ENCODE measurements around the gene LARGE1. TPM values are rescaled to one million over a fixed set of nuclear protein-coding genes. Genes with fewer than 3 reads are reported as not detected.
A peak's percentile ranks its signal among the peaks of the same experiment; 100 is the strongest.

Gene LARGE1
- total and polyA plus RNA-seq, 11 donors = 31.2 to 211 (median 129) TPM

DNA sequence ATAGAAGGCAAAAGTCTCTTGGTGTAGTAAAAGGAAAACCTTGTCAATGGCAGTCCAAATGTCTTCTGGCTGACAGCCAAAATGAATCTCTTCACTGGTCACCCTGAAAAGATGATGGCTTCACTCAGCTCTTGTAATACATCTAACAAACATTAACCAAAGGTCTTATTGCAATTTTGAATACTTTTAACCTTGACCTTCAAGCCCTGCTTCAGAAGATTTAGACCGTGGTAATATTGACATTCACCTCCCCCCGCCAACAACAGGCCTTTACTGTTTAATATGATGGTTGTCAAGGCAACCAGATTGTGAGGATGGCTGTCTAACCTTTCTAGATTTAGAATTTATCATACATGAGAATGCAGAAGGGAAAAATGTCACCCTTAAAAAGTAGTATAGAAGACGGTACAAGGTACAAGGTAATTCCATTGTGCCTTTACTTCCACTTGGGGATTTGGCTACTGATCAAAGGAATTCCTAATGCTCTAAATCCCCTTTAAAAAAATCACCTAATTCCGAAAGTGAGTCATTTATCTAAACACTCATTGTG lies 342.3 kb downstream of the LARGE1 start:
- no peak for DNase-seq
- Histone ChIP-seq H3K4me1 (peaks cover 0 to 32% (median 14%) of the 10 kb centered on the region in 12 donors), H3K27me3 (no peaks in the 10 kb centered on the region), H3K9me3 (no peaks in the 10 kb centered on the region), H3K36me3 (no peaks in the 10 kb centered on the region), H3K4me3 (no peak overlapping the region), H3K27ac (no peak overlapping the region)
- peak in 1 of 4 donors; percentile 36 for ATAC-seq
- intact Hi-C loops (cut with DNase I) = loop anchor here in 8 of 10 donors (2.0 to 10.0 kb wide), 7 partner anchors 56 to 344 kb away; partner anchors contain the start of gene LARGE1 (in 1 of the 8)
- 37 to 50% (median 46%) methylated on average over 4 of the region's 4 CpGs for WGBS, 4 donors
- TF ChIP-seq, protein P1, sequence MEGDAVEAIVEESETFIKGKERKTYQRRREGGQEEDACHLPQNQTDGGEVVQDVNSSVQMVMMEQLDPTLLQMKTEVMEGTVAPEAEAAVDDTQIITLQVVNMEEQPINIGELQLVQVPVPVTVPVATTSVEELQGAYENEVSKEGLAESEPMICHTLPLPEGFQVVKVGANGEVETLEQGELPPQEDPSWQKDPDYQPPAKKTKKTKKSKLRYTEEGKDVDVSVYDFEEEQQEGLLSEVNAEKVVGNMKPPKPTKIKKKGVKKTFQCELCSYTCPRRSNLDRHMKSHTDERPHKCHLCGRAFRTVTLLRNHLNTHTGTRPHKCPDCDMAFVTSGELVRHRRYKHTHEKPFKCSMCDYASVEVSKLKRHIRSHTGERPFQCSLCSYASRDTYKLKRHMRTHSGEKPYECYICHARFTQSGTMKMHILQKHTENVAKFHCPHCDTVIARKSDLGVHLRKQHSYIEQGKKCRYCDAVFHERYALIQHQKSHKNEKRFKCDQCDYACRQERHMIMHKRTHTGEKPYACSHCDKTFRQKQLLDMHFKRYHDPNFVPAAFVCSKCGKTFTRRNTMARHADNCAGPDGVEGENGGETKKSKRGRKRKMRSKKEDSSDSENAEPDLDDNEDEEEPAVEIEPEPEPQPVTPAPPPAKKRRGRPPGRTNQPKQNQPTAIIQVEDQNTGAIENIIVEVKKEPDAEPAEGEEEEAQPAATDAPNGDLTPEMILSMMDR (IDR thresholded peaks at IDR 0.05) = no peak
- no peak for TF ChIP-seq POLR2A (IDR thresholded peaks at IDR 0.05)

DNA sequence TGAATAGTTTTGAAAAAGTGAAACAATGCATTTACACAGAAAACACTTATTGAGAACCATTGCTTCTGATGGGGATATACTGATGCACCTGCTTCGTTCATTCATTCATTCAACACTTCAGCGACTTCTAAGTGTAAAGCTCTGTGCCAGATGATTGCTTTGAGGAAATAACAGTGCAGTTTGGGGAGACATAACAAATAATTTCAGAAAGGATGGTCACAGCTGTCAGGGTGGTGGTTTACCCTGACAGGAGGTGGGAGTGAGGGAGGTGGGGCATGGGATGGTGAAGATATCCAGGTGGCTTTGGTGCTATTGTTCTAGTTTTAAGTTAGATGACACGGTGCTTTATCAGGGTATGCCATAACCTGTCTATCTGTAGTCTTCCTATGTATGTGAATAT lies 344.1 kb downstream of the LARGE1 start:
- Histone ChIP-seq H3K36me3 (no peaks in the 10 kb centered on the region), H3K4me3 (no peak overlapping the region), H3K9me3 (no peaks in the 10 kb centered on the region), H3K27ac (no peak overlapping the region), H3K4me1 (peaks cover 0 to 38% (median 14%) of the 10 kb centered on the region in 12 donors), H3K27me3 (no peaks in the 10 kb centered on the region)
- DNase-seq (no peak), ATAC-seq (no peak)
- TF ChIP-seq POLR2A (IDR thresholded peaks at IDR 0.05) = no peak
- TF ChIP-seq, protein P1 (IDR thresholded peaks at IDR 0.05) = no peak
- intact Hi-C loops (cut with DNase I) = loop anchor here in 7 of 10 donors (5.0 to 10.0 kb wide), 4 partner anchors 54 to 346 kb away; partner anchors contain the start of gene LARGE1 (in 1 of the 7)
- WGBS, 4 donors = 83 to 91% (median 89%) methylated on average over 3 of the region's 3 CpGs

DNA sequence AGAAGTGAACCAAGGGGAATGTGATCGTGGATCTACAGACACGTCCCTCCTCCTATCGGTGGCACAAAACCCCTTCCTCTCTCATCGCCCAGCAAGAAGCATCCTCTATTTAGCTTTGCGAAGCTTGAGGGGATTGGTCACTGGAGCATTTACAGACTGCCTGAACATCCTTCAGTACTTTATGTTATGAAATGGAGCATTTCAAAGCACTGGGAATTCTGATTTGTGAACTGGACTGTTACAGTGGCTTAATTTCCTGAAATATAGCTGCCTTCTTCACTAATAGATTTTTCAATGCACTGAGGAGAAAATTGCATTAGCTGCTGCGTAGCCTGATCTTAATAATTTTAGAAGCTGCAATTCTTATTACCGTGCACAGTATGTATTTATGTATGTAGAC lies 344.5 kb downstream of the LARGE1 start:
- intact Hi-C loops (cut with DNase I) = loop anchor here in 7 of 10 donors (2.0 to 10.0 kb wide), 5 partner anchors 53 to 347 kb away; partner anchors contain the start of gene LARGE1 (in 1 of the 7)
- TF ChIP-seq, protein P1 (IDR thresholded peaks at IDR 0.05) = no peak
- TF ChIP-seq POLR2A (IDR thresholded peaks at IDR 0.05) = no peak
- Histone ChIP-seq H3K4me3 (no peak overlapping the region), H3K27me3 (no peaks in the 10 kb centered on the region), H3K4me1 (peaks cover 0 to 39% (median 14%) of the 10 kb centered on the region in 12 donors), H3K27ac (no peak overlapping the region), H3K36me3 (no peaks in the 10 kb centered on the region), H3K9me3 (no peaks in the 10 kb centered on the region)
- ATAC-seq = no peak
- no peak for DNase-seq
- 93 to 94% (median 93%) methylated on average over 7 of the region's 7 CpGs for WGBS, 4 donors

DNA sequence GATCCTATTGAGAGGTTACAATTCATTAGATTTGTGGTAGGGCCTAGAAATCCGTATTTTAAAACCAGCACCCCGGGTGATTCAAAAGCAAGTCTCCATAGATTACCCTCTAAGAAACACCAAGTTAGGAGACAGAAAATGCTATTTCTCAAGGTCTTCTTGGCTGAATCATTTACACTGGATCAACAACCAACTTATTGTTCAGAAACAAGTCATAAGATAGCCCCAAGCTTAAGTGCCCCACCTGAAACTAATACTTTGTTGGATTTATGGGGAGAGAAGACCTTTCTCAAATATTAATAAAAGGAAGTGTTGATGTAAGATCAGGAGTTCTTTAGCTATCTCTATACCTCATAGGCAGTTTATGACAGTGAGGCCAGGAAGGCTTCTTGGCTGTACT lies 345.2 kb downstream of the LARGE1 start:
- Histone ChIP-seq H3K36me3 (no peaks in the 10 kb centered on the region), H3K27me3 (no peaks in the 10 kb centered on the region), H3K27ac (no peak overlapping the region), H3K4me1 (peaks cover 0 to 39% (median 14%) of the 10 kb centered on the region in 12 donors), H3K9me3 (no peaks in the 10 kb centered on the region), H3K4me3 (no peak overlapping the region)
- 91 to 100% (median 93%) methylated on average over 2 of the region's 2 CpGs for WGBS, 4 donors
- DNase-seq (no peak), ATAC-seq (no peak)
- intact Hi-C loops (cut with DNase I) = loop anchor here in 7 of 10 donors (2.0 to 10.0 kb wide), 5 partner anchors 53 to 347 kb away; partner anchors contain the start of gene LARGE1 (in 1 of the 7)
- TF ChIP-seq, protein P1 (IDR thresholded peaks at IDR 0.05) = no peak
- no peak for TF ChIP-seq POLR2A (IDR thresholded peaks at IDR 0.05)
